HG03457 (cell line): Measurements from ENCODE around the gene HSPA4.
"Not testable (repeated sequence)": the region's sequence is repeated elsewhere in the genome, so short reads cannot be mapped to it uniquely, and the experiment has no call there.

Source experiments
- ATAC-seq: cut with Tn5 transposase; IDR thresholded peaks from one replicate; pipeline ENCODE4 v1.9.1; 2021; ENCODE audit warnings: moderate number of reproducible peaks; ENCODE audit not compliant: unreplicated experiment

The HSPA4 gene

GRCh38 chr5:133051542-133052316 is at the start of gene HSPA4:
HSPA4 (plus strand) TSS chr5:133052013; CDS start chr5:133052251, 238 bp downstream.
- ATAC-seq, result peak; percentile 74

- ATAC-seq, result no peak
Measured at GRCh38 chr5:133006653-133007052, 45.2 kb upstream of the HSPA4 start.

- not testable (repeated sequence) for ATAC-seq
Measured at GRCh38 chr5:133008455-133008854, 43.4 kb upstream of the HSPA4 start.

GRCh38 chr5:133015466-133015865 is 36.3 kb upstream of the HSPA4 start:
- ATAC-seq, result no peak

GRCh38 chr5:133017964-133018363 is 33.8 kb upstream of the HSPA4 start:
- no peak for ATAC-seq

GRCh38 chr5:133019471-133019870 is 32.3 kb upstream of the HSPA4 start:
- not testable (repeated sequence) for ATAC-seq

GRCh38 chr5:133025804-133026663 is 25.8 kb upstream of the HSPA4 start, which contains the start of gene ZCCHC10:
ZCCHC10 (minus strand) TSS chr5:133026549; CDS start chr5:133026537, 12 bp downstream.
- ATAC-seq, result peak; percentile 75

GRCh38 chr5:133026664-133027153 is 25.1 kb upstream of the HSPA4 start:
- no peak for ATAC-seq

- ATAC-seq, result no peak
Measured at GRCh38 chr5:133029416-133029815, 22.4 kb upstream of the HSPA4 start.

- ATAC-seq, result no peak
Measured at GRCh38 chr5:133030343-133031005, 21.3 kb upstream of the HSPA4 start.

- no peak for ATAC-seq
Measured at GRCh38 chr5:133032852-133033742, 18.7 kb upstream of the HSPA4 start.

- ATAC-seq, result no peak
Measured at GRCh38 chr5:133034064-133034463, 17.7 kb upstream of the HSPA4 start.

GRCh38 chr5:133035224-133035623 is 16.6 kb upstream of the HSPA4 start:
- ATAC-seq, result no peak

GRCh38 chr5:133036677-133037076 is 15.1 kb upstream of the HSPA4 start:
- ATAC-seq, result not testable (repeated sequence)

- no peak for ATAC-seq
Measured at GRCh38 chr5:133041157-133041784, 10.5 kb upstream of the HSPA4 start.

GRCh38 chr5:133041910-133042309 is 9.9 kb upstream of the HSPA4 start:
- no peak for ATAC-seq

GRCh38 chr5:133046560-133046959 is 5.3 kb upstream of the HSPA4 start:
- ATAC-seq, result not testable (repeated sequence)

GRCh38 chr5:133047404-133047803 is 4.4 kb upstream of the HSPA4 start:
- no peak for ATAC-seq

GRCh38 chr5:133048993-133049725 is 2.7 kb upstream of the HSPA4 start:
- ATAC-seq, result no peak
